GM19397 (cell line): Measurements from ENCODE around the gene ENTREP3.
"Not testable (repeated sequence)": the region's sequence is repeated elsewhere in the genome, so short reads cannot be mapped to it uniquely, and the experiment has no call there.

ENCODE experiments used
- ATAC-seq: cut with Tn5 transposase; IDR thresholded peaks from one replicate; pipeline ENCODE4 v1.9.1; 2021; ENCODE audit warnings: mild to moderate bottlenecking, moderate library complexity; ENCODE audit not compliant: unreplicated experiment

ENTREP3 gene

GRCh38 chr1:155251566-155251965, 3.7 kb downstream of the ENTREP3 start:
- no peak for ATAC-seq

GRCh38 chr1:155250633-155251449, 4.4 kb downstream of the ENTREP3 start:
- peak; percentile 73 for ATAC-seq

GRCh38 chr1:155250246-155250632, 5.0 kb downstream of the ENTREP3 start:
- peak; percentile 20 for ATAC-seq

GRCh38 chr1:155247667-155248553, 7.4 kb downstream of the ENTREP3 start:
- ATAC-seq, result no peak

- ATAC-seq, result not testable (repeated sequence)
These were observed 8.5 kb downstream of the ENTREP3 start for GRCh38 chr1:155246796-155247195.

GRCh38 chr1:155245163-155245524, 10.1 kb downstream of the ENTREP3 start:
- ATAC-seq, result no peak

- peak; percentile 80 for ATAC-seq
These were observed 10.7 kb downstream of the ENTREP3 start for GRCh38 chr1:155244368-155245162.

GRCh38 chr1:155242805-155243358, 12.4 kb downstream of the ENTREP3 start:
- no peak for ATAC-seq

GRCh38 chr1:155241841-155242264, 13.4 kb downstream of the ENTREP3 start:
- ATAC-seq, result no peak

GRCh38 chr1:155241069-155241679, 14.1 kb downstream of the ENTREP3 start:
- ATAC-seq, result no peak

GRCh38 chr1:155236451-155236850, 18.8 kb downstream of the ENTREP3 start:
- no peak for ATAC-seq

GRCh38 chr1:155235375-155235774, 19.9 kb downstream of the ENTREP3 start:
- ATAC-seq, result not testable (repeated sequence)

- ATAC-seq, result not testable (repeated sequence)
These were observed 21.8 kb downstream of the ENTREP3 start for GRCh38 chr1:155233502-155233901.

- ATAC-seq, result not testable (repeated sequence)
These were observed 23.0 kb downstream of the ENTREP3 start for GRCh38 chr1:155232001-155232978.

GRCh38 chr1:155231302-155231701, 24.0 kb downstream of the ENTREP3 start:
- ATAC-seq, result not testable (repeated sequence)

GRCh38 chr1:155228096-155228427, 27.2 kb downstream of the ENTREP3 start:
- ATAC-seq, result no peak

GRCh38 chr1:155227261-155228095, 27.8 kb downstream of the ENTREP3 start:
- peak; percentile 95 for ATAC-seq

GRCh38 chr1:155226910-155227260, 28.4 kb downstream of the ENTREP3 start:
- ATAC-seq, result no peak
